ENCODE data around the gene PSMG1. TPM values are rescaled to one million over a fixed set of nuclear protein-coding genes. Genes with fewer than 3 reads are reported as not detected.
"Not testable (repeated sequence)": the region's sequence is repeated elsewhere in the genome, so short reads cannot be mapped to it uniquely, and the experiment has no call there.

The PSMG1 gene
- polyA plus RNA-seq, 1 of the 3 experiments (the other 2 are of a cell fraction), result 39.6 TPM

- Histone ChIP-seq H3K4me3 (ENCODE audit: low read depth in 2 of 2, low read length in 1 of 2) (no peak overlapping the region), H3K27ac (ENCODE audit: low read depth in 2 of 2, low read length in 1 of 2) (no peak overlapping the region), H3F3A (replicated peaks; ENCODE audit: insufficient read depth) (peaks cover 3% of the 10 kb centered on the region), H4K20me1 (ENCODE audit: insufficient read depth) (no peaks in the 10 kb centered on the region), H3K4me1 (ENCODE audit: control insufficient read depth in 1 of 2, insufficient read depth in 2 of 2, low read depth in 1 of 2, low read length in 1 of 2) (no peaks in the 10 kb centered on the region), H3K9me2 (no peaks in the 10 kb centered on the region), H3K27me3 (ENCODE audit: insufficient read depth) (no peaks in the 10 kb centered on the region), H3K9me3 (no peaks in the 10 kb centered on the region), H3K9ac (no peak overlapping the region), H3K36me3 (replicated peaks in 1 of 2; ENCODE audit: control insufficient read depth in 1 of 2, insufficient read depth in 2 of 2, low read length in 1 of 2) (peaks cover 68 to 73% of the 10 kb centered on the region in 2 experiments), H2AFZ (ENCODE audit: low read depth) (no peak overlapping the region), H3K79me2 (ENCODE audit: insufficient read depth) (no peaks in the 10 kb centered on the region), H3K4me2 (no peak overlapping the region)
- TF ChIP-seq RFX5 (IDR thresholded peaks at IDR 0.05; ENCODE audit: low read length), result no peak
- no peak for TF ChIP-seq POLR2AphosphoS5 (IDR thresholded peaks at IDR 0.05; ENCODE audit: low read depth, low read length)
- no peak for TF ChIP-seq MXI1 (IDR thresholded peaks at IDR 0.05; ENCODE audit: low read depth, low read length)
- TF ChIP-seq FOSL2 (IDR thresholded peaks at IDR 0.05; ENCODE audit: borderline replicate concordance, low read depth), result no peak
- TF ChIP-seq TCF12 (IDR thresholded peaks at IDR 0.05), result no peak
- TF ChIP-seq TEAD4 (IDR thresholded peaks at IDR 0.05; ENCODE audit: borderline replicate concordance, insufficient read depth), result no peak
- no peak for TF ChIP-seq USF1 (IDR thresholded peaks at IDR 0.05; ENCODE audit: borderline replicate concordance, low read depth)
- no peak for TF ChIP-seq FOXM1 (IDR thresholded peaks at IDR 0.05; ENCODE audit: low read depth)
- TF ChIP-seq, protein P1, sequence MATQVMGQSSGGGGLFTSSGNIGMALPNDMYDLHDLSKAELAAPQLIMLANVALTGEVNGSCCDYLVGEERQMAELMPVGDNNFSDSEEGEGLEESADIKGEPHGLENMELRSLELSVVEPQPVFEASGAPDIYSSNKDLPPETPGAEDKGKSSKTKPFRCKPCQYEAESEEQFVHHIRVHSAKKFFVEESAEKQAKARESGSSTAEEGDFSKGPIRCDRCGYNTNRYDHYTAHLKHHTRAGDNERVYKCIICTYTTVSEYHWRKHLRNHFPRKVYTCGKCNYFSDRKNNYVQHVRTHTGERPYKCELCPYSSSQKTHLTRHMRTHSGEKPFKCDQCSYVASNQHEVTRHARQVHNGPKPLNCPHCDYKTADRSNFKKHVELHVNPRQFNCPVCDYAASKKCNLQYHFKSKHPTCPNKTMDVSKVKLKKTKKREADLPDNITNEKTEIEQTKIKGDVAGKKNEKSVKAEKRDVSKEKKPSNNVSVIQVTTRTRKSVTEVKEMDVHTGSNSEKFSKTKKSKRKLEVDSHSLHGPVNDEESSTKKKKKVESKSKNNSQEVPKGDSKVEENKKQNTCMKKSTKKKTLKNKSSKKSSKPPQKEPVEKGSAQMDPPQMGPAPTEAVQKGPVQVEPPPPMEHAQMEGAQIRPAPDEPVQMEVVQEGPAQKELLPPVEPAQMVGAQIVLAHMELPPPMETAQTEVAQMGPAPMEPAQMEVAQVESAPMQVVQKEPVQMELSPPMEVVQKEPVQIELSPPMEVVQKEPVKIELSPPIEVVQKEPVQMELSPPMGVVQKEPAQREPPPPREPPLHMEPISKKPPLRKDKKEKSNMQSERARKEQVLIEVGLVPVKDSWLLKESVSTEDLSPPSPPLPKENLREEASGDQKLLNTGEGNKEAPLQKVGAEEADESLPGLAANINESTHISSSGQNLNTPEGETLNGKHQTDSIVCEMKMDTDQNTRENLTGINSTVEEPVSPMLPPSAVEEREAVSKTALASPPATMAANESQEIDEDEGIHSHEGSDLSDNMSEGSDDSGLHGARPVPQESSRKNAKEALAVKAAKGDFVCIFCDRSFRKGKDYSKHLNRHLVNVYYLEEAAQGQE (IDR thresholded peaks at IDR 0.05; ENCODE audit: low read depth, low read length), result no peak
- TF ChIP-seq, protein P2, sequence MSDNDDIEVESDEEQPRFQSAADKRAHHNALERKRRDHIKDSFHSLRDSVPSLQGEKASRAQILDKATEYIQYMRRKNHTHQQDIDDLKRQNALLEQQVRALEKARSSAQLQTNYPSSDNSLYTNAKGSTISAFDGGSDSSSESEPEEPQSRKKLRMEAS (IDR thresholded peaks at IDR 0.05; ENCODE audit: low read depth), result no peak
- no peak for TF ChIP-seq SMC3 (IDR thresholded peaks at IDR 0.05; ENCODE audit: low read depth, low read length)
- no peak for TF ChIP-seq EP300 (IDR thresholded peaks at IDR 0.05; ENCODE audit: borderline replicate concordance in 1 of 2, low read depth in 1 of 2, low read length in 1 of 2)
- TF ChIP-seq FOXJ3 (CRISPR knock-in tag; IDR thresholded peaks at IDR 0.05), result no peak
- TF ChIP-seq CTCF (IDR thresholded peaks at IDR 0.05), result no peak
- ChIA-PET POLR2A (no interaction called here), CTCF (interaction anchor here (1.7 kb wide), 1 partner anchor 14 kb away, joined by 4 read pairs; no protein-coding TSS in a partner anchor)
- 90% methylated on average over 7 of the region's 7 CpGs for WGBS (ENCODE audit: low lambda C conversion rate)
- DNase-seq, result no peak
These were observed 38.2 kb upstream of the PSMG1 start for GRCh38 chr21:39221282-39221996.

GRCh38 chr21:39220875-39221274 is 37.6 kb upstream of the PSMG1 start:
- H3K4me3 ChIP-seq (ENCODE audit: low read depth in 2 of 2, low read length in 1 of 2); H3K27ac ChIP-seq (ENCODE audit: low read depth in 2 of 2, low read length in 1 of 2); DNase-seq; H2AFZ ChIP-seq (ENCODE audit: low read depth); H3K79me2 ChIP-seq (ENCODE audit: insufficient read depth); H4K20me1 ChIP-seq (ENCODE audit: insufficient read depth); H3K9ac ChIP-seq; H3K4me1 ChIP-seq (ENCODE audit: control insufficient read depth in 1 of 2, insufficient read depth in 2 of 2, low read depth in 1 of 2, low read length in 1 of 2); H3K9me2 ChIP-seq; H3K4me2 ChIP-seq; H3K9me3 ChIP-seq; H3K27me3 ChIP-seq (ENCODE audit: insufficient read depth); POLR2A ChIA-PET; H3F3A ChIP-seq (replicated peaks; ENCODE audit: insufficient read depth): not testable (repeated sequence)
- WGBS (ENCODE audit: low lambda C conversion rate), result 95% methylated on average over 2 of the region's 2 CpGs
- CTCF ChIA-PET, result interaction anchor here (1.7 kb wide), 1 partner anchor 14 kb away, joined by 4 read pairs; no protein-coding TSS in a partner anchor
- H3K36me3 ChIP-seq (replicated peaks in 1 of 2; ENCODE audit: control insufficient read depth in 1 of 2, insufficient read depth in 2 of 2, low read length in 1 of 2), result peaks cover 68 to 76% of the 10 kb centered on the region in 2 experiments

Measured in SK-N-SH (cell line).